Right renal pelvis (tissue), 4 donors: ENCODE data around the gene TUBA1B. TPM values are rescaled to one million over a fixed set of nuclear protein-coding genes. Genes with fewer than 3 reads are reported as not detected.
A peak's percentile ranks its signal among the peaks of the same experiment; 100 is the strongest.
"Not testable (repeated sequence)": the region's sequence is repeated elsewhere in the genome, so short reads cannot be mapped to it uniquely, and the experiment has no call there.

Experiments used
- DNase-seq, 4 donors: peaks; one replicate each; pipeline ENCODE4 v3.0.0-alpha.2; 2013; ENCODE audit warnings: low read depth in 4 of 4, low spot score in 3 of 4, missing footprints in 1 of 4
- polyA plus RNA-seq, 4 donors: library from polyadenylated mRNA; unstranded; fragments of 120-200 nt; gene quantifications; one replicate each; pipeline ENCODE4 v1.2.1, GENCODE V29; 2013; ENCODE audit not compliant: insufficient read length in 4 of 4

TUBA1B gene
- polyA plus RNA-seq, result 1,000 to 10,000 TPM in 3 of 4 donors, 100 to 1,000 TPM in 1; 990 to 1,172 (median 1,105) TPM

GRCh38 chr12:49131051-49131893 is at the start of gene TUBA1B:
TUBA1B (minus strand) TSS chr12:49131395; CDS start chr12:49131300, 95 bp downstream.
- DNase-seq, result peak; percentile 79 to 82 (median 82)

- no peak for DNase-seq
Observed at GRCh38 chr12:49174218-49174617, 43.0 kb upstream of the TUBA1B start.

GRCh38 chr12:49170924-49171323 is 39.7 kb upstream of the TUBA1B start:
- no peak for DNase-seq

DNA sequence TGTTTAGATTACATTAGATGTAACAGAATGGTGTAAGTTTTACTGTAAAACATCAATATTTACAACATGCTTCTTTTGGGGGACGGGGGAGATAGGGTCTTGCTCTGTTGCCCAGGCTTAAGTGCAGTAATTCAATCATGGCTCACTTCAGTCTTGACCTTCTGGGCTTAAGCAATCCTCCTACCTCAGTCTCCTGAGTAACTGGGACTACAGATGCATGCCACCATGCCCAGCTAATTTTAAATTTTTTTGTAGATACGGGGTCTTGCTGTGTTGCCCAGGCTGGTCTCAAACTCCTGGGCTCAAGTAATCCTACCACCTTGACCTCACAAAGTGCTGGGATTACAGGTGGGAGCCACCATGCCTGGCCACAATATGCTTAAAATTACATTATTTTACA is 33.9 kb upstream of the TUBA1B start:
- no peak for DNase-seq

GRCh38 chr12:49161901-49162300 is 30.7 kb upstream of the TUBA1B start:
- DNase-seq, result not testable (repeated sequence)

GRCh38 chr12:49161092-49161795 is 30.0 kb upstream of the TUBA1B start:
- DNase-seq, result no peak

- no peak for DNase-seq
Observed at GRCh38 chr12:49160399-49160798, 29.2 kb upstream of the TUBA1B start.

DNA sequence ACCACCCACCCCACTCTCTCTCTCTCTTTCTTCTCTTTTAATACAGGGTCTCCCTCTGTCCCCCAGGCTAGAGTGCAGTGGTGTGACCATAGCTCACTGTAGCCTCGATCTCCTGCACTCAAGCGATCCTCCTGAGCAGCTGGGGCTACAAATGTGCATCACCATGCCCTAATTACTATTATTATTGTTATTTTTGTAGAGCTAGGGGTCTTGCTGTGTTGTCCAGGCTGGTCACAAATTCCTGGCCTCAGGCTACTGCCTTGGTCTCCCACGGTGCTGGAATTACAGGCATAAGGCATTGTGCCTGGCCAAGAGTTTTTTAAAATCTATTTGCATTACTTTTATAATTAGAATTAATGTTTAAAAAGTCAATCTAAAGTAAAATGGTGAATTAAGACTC is 23.0 kb upstream of the TUBA1B start:
- DNase-seq, result no peak

DNA sequence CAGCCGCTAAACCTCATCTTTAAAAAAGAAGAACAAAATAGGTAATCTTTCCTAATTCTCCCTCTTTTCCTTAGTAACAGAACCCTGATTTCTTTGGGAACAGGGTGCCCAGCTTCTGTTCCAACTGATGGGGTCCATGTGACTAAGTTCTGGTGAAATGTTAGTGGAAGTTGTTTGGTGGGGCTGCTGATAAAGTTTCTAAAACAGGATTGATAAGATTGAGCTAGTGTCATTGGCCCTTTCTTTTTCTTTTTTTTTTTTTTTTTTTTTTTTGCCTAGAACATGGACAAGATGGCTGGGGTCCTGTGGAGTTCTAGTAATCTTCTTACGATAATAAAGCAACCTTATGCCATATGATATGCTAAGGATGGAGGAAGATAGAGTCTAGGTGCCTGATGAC is 16.2 kb upstream of the TUBA1B start:
- DNase-seq, result no peak

DNA sequence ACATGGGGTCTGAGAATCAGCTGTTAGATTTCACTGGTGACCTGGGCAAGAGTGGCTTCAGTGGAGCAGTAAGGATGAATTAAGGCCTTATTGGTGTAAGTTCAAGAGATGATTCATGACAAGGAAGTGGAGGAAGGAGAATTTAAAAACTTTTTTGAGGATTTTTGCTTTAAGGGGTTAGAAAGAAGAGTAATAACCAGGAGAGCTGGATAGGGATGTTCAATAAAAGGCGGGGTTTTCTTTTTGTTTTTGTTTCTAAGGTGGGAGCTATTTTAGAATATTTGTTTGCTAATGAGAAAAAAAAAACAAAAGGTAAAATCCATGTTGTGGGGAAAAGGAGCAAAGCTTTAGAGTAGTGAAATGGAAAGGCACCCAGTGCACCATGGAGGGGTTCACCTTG is 15.2 kb upstream of the TUBA1B start:
- no peak for DNase-seq

GRCh38 chr12:49144384-49144783 is 13.2 kb upstream of the TUBA1B start:
- no peak for DNase-seq

DNA sequence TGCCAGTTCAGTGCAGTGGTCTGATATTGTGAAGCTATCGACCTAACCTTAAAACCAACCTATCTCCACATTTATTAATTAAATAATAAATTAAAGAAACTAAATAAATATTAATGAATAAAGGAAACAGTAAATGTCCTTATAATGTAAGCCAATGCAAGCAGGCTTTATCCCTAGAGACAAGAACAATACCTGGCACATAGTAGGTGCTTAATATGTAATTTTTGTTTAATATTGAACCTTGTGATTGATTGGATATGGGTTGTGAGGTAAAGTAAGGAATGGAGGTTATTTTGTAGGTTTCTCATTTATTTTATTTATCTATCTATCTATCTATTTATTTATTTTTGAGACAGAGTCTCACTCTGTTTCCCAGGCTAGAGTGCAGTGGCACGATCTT is 7.8 kb upstream of the TUBA1B start:
- DNase-seq, result no peak

DNA sequence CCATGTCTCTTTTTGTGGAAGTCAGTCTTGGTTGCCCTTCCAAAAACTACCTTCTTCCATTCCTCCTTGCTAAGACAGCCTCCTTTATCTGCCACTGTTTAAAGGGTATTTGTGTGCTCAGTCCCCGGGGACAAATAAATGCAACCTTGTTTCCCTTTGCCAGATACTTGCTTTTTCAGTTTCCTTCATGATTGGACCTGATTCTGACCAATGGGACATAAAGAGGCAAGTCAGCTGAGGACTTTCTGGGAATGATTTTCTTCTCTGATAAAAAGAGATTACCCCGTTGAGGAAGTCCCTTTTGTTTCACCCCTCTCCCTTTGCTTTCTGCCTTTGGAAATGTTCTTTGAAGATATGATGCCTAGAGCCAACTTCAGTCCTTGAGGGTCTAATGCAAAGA is 7.4 kb upstream of the TUBA1B start:
- no peak for DNase-seq

DNA sequence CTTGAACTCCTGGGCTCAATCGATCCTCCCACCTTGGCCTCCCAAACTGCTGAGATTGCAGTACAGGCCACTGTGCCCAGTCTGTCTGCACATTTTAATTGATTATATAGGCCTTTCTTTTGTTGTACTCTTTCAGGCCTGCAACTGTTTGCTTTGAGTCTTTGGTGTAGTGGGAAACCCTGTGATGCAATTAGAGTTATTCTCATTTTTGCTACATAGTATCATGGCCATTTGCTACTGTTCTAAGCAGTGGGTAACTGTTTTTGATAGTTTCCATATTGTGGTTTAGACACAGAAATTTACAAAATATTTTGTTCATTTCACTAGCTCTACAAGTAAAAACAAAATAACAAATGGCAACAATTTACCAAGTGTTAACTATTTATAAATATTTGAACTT is 6.3 kb upstream of the TUBA1B start:
- no peak for DNase-seq

- DNase-seq, result not testable (repeated sequence)
Observed at GRCh38 chr12:49136997-49137396, 5.8 kb upstream of the TUBA1B start.

DNA sequence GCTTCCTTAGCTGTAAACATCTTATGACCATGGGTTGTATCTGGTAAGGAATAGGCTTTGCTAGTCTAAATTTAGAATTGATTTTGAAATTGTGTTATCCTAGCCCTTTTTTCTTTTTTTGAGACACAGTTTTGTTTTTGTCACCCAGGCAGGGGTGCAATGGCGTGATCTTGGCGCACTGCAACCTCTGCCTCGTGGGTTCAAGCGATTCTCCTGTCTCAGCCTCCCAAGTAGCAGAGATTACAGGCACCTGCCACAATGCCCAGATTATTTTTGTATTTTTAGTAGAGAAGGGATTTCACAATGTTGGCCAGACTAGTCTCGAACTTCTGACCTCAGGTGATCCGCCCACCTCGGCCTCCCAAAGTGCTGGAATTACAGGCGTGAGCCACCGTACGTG is 2.4 kb upstream of the TUBA1B start:
- DNase-seq, result no peak

GRCh38 chr12:49133014-49133413 is 1.8 kb upstream of the TUBA1B start:
- DNase-seq, result no peak

DNA sequence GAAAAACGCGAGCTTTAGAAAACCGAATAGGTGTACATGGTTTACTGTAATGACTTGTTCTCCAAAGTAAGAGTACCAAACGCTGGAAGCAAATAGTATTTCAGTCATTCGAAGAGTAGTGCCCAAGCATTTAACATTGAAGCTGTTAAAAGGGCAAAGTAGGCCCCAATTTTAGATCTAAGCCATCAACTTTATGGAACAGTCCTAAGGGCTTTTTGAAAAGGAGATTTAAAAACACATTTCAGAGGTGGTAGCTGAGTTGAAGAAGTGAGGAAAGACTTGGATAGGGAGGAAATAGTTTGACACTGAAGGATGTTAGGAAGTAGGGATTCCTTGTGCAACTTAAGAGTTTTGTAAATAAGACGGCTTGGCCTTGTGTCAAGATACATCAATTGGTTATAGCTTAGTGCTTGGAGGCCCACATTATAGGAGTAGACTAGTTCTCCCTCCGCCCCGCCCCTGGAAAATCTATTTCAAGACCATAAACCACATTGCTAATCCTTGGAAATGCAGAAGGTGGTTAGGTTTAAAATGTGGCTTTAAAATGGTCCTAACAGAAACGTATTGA is 783 bp upstream of the TUBA1B start:
- DNase-seq, result no peak

DNA sequence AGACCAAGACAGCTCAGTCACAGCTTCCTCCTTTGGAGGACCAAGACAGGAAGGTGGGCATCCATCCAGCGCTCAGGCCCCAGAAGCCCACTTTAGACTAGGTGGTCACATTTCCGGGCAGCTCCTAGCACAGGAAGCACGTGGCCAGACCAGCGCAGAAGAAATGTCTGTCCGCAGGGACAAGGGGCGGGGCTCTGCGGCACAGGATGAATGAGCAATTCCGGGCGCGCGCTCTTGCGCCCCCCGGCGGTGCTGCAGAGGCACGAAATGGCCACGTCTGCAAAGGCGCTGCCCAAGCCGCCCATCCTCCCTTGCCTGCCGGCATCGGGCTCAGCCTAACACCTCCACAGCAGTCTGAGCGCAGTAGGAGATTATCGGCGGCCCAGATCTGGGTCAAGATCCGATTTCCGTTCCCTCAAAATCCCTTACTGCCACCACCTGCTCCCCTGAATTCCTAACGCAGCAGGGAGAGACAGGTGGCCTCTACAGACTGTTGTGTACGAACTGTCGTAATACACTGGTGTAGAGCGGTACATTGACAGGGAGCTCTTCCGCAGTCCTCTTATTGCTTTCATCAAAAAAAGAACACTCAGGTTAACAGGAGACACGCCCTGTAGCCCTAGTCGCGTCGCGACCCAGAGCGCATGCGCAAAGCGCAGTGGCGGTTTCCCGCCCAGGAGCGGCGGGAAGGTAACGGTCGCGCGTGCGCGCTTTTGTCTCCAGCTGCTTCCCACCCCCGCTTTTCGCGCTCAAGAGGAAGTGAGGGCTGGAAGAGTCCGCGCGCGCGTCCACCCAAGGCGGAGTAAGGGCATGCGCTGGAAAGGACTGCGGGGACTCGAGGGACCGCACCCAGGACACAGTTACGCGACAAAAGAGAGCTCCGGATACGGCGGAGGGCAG is 794 bp downstream of the TUBA1B start:
- peak; percentile 79 to 86 (median 86) for DNase-seq

- no peak for DNase-seq
Observed at GRCh38 chr12:49129332-49130150, 1.7 kb downstream of the TUBA1B start.
